GM19452 (cell line): Measurements from ENCODE around the gene ZNF683.
"Not testable (repeated sequence)": the region's sequence is repeated elsewhere in the genome, so short reads cannot be mapped to it uniquely, and the experiment has no call there.

Experiments
- ATAC-seq: cut with Tn5 transposase; IDR thresholded peaks from one replicate; pipeline ENCODE4 v1.9.1; 2021; ENCODE audit not compliant: unreplicated experiment

Gene ZNF683

DNA sequence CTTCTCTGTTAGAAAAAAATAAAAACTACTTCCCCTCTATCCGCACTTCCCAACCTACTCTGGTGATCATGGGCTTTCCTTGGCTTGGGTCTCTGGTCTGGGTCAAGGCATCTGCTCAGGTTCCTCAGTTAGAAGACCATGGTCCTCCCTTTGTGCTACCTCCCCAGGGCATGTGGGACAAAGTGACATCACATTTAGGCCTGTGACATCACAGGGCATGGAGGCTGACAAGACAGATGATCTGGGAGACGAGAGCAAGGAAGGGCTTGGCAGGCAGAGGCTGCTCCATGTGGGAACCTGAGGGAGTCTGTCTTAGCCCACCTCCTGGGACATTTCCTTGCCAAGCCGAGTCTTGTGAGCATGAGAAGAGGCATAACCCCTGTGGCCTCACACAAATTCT is at the start of gene ZNF683:
Gene ZNF683 (minus strand): TSS at position 140 of the 400 bp plus-strand sequence. CDS start 4,179 bp downstream, outside the sequence.
- ATAC-seq = not testable (repeated sequence)

DNA sequence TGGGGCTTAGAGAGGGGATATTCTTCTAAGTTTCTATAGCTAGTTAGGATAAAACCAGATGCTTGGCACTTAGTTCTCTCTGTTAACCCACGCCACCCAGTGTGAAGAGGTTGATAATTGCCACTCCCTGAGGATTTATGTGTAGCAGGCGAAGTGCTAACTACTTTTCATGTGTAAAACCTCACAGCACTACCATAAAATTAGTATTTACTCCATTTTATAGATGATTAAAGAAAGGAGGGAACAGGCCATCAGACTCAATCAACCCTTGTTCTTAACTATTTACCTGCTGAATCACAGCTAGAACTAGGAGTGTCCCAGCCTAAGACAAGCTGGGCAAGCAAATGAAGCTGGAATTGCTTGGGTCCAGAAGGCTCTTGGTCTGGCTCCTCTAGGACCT is 46.9 kb upstream of the ZNF683 start:
- no peak for ATAC-seq

DNA sequence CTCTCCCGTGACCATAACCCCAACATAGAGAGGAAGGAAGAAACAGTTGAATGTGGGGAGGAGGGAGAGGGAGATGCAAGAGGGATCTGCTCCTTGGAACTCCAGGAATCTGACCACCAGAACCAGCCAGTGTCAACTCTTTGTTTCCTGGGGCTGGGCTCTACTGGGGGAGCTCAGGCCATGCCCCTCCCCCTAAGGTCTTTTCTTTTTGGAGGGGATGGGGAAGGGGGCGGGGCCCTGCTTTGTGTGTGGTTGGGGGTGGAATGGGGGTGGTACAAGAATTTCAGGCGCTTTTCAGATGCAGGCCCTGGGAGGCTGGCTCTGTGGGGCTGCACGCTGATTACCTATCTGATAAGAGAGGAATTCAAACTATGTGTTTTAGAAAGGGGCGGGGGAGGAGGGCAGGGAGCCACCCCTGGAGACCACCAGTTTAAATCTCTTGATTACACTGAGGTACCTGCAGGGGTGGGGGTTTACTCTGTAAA is 46.4 kb upstream of the ZNF683 start:
- no peak for ATAC-seq

DNA sequence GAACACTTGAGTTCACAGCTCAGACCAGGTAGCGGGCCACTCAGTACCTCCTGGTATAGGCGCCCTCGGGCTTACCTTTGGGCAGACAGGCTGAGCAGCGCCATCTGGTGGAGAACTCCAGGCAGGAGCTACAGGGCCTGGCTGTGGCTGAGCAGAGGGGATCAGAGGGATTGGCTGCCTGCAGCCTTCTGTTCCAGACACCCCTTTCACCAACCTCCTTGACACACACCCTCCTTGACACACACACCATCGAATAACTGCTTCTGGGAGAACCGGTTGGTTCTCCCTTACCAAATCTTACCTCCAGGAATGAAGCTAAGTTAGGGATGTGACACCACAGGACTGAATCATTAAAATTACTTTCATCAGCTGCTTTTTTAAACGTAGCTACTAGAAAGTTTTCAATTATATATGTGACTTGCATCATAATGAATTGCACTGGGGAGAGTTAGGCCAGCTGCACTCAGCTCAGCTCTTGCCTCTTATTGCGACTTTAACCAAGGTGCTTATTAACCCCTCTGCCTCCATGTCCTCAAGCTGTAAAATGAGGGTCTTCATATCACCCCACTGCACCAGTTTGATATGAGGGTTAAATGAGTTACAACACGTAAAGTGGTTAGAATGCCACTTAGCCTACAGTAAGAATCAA is 44.7 kb upstream of the ZNF683 start:
- ATAC-seq = no peak

DNA sequence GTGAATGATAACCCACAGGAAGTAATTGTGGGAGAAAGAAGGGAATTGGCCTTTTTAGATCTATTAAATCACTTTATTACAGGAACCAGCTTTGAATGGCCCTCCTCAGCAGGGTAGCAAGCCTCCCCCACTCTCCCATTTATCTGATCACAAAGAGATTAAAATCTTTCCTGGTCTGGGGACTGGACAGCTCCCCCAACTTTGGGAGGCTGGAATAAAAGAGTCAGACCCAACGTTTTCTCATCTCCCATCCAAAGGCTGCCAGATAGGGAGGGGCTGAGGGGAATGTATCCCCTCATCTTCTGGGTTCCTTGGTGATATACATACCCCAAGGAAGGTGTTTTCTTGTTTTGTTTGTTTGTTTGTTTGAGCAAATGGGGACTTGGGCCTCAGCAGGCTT is 40.5 kb upstream of the ZNF683 start:
- ATAC-seq = no peak

DNA sequence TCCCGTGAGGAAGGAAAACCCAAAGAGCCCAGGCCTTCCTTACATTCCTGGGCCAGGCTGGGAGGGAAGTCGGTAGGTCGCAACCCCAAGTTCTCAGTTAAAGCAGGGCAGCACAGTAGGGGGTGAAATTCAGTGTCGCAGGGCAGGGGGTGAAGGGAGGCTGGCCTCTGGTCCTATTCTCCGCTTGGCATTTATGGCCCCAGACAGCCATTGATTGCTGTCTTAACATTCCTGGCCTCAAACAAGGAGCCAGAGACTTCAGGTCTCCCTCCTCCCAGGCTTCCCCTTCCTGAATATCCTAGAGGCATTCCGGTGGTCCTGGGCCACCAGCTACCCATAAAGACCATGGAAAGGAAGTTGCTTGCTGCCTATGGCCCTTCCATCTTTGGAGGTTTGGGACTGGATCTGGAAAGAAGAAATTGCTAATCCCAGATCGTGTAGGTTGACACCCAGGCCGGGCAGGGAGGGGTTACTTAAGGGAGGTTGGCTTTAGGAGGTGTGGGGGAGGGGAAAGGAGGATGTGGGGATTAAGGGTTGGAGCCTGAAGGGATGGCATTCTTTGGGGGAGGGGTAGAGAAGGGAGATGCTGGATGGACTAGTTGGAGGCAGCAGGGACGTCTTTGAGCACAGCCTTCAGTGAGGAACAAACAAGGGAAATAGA is 39.8 kb upstream of the ZNF683 start:
- no peak for ATAC-seq

DNA sequence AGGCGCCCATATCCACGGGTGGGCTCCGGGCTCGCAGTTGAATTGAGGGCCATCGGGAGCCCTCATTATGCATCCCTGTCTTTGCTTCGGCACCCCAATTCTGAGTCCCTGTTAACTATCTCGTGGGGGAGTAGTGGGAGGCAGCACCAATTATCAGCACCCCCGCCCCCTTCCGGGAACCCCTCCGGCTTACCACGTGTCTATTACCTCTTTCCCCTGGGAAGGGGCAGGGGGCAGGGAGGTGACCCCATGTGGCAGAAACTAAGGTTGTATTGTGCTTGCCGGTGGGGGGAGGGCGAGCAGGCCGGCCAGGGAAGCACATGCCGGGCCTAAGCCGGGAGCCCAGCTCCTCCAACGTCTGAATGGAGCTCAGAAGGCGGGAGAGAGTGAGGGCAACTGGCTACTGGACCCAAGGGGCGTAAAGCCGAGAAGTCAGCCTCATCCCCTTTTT is 39.1 kb upstream of the ZNF683 start:
- ATAC-seq = no peak

DNA sequence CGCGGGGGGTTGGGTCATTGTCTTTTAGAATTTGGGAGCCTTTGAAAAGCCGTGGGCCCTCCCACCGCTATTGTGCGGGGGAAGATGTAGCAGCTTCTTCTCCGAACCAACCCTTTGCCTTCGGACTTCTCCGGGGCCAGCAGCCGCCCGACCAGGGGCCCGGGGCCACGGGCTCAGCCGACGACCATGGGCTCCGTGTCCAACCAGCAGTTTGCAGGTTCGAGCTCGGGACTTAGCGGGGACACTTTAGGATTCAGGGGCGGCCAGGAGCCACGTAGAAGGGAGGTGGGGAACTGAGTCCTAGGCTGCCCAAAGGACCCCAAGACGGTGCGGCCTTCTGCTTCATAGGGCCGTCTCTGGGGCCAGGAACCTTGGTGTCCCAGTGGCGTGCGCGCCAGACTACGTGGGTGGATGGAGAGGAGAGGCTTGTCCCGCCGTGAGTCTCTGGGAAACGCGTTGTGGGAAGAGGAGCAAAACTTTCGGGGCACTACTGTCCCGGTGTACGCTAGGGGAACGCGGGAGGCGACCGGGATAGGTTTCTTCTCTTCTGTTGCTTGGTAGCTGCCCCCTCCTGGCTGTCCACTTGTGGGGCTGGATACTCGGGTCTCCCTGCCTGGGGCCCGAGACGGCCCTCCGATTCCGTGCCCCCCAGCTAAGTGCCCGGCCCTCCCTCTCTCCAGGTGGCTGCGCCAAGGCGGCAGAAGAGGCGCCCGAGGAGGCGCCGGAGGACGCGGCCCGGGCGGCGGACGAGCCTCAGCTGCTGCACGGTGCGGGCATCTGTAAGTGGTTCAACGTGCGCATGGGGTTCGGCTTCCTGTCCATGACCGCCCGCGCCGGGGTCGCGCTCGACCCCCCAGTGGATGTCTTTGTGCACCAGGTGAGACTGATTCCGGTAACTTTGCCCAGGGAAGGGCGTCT is 38.4 kb upstream of the ZNF683 start, which contains the start of gene LIN28A:
Gene LIN28A (plus strand): TSS at position 112 of the 918 bp plus-strand sequence. CDS start 75 bp downstream, at position 187.
- no peak for ATAC-seq

DNA sequence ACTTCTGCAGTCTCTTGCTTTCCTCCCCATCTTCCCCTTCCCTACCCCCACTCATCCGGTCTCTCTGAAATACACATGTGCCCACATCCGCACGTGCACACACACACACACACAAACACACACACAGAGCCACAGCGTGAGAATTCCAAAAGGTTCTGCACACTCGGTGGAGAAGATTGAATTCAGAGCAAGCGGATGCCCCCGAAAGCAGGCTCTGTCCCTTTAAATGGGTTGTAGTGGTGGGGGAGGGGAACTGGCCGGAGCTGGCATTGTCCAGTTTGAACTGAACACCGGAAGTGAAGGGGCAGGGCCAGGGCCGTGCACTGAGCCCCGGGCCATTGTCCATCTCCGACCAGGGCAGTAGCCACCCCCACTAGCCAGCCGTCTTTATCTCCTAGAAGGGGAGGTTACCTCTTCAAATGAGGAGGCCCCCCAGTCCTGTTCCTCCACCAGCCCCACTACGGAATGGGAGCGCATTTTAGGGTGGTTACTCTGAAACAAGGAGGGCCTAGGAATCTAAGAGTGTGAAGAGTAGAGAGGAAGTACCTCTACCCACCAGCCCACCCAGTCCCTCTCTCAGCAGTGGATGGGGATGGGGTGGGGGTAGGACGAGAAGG is 36.7 kb upstream of the ZNF683 start:
- ATAC-seq = no peak

DNA sequence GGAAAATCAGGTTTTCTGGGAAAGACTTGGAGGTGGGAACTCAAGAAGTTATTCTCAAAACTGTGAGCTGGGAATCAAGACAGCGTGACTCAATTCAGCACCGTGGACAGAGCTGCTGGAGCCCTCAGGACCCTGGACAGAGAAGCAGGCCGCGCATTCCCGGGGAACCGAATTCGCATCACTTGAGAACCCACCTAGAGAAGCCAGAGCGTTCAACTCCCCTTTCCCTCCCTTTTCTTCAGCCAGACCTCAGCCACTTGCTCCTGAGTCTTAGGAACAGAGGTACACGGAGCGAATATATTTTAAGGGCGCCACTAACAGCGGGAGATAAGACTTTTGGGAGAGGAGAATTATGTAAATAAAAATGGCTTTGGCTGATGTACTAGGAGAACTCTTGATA is 36.1 kb upstream of the ZNF683 start:
- no peak for ATAC-seq

DNA sequence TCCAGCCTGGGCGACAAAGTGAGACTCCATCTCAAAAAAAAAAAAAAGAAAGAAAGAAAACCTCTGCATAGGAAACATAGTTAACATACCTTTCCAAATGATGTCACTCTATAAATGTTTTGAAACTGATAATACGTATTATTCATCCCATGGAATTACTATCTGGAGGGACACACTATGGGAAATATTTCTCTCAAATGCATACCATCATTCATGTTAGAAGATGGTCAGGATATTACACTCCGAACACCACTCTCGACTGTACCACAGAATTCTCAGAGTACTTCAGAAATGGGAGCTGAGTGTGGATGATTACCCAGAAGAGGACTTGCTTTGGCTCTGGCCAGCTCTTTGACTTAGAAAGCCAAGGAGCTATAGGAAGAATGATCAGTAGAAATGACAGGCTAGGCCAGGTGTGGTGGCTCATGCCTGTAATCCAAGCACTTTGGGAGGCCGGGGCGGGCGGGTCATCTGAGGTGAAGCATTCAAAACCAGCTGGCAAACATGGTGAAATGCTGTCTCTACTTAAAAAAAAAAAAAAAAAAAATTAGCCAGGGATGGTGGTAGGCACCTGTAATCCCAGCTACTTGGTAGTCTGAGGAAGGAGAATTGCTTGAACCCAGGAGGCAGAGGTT is 32.8 kb upstream of the ZNF683 start:
- ATAC-seq = no peak

DNA sequence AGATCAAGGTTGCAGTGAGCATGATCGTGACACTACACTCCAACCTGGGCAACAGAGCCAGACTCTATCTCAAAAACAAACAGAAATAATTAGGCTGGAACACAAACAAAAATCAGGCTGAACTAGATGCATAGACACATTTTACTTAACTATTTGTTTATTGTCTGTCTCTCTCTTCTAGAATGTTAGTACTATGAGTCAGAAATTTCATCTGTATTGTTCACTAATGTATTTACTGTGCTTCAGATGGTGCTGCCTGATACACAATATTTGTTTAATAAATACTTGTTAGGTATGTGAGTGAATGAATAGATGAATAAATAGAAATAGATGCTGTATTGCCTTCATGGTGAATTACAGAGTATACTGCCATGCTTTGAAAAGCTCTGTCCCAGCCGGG is 32.1 kb upstream of the ZNF683 start:
- ATAC-seq = no peak

DNA sequence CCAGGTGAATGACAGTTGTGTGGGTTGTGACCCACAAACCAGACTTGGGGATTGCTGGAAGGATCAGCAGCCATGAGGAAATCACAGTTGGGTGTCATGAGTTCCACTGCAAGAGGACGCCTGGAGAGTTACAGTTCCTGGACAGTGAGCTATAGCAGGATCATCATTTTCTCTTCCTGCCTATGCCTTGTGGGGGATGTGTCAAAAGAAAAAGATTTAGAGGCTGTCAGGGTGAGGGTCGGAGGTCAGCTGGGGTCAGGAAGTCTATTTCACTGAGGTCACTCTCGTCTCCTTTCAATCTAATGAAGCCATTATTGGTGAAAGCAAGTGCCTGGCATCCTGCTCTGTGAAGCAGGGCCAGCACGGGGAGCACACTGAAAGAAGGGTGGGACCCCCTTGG is 31.1 kb upstream of the ZNF683 start:
- no peak for ATAC-seq

DNA sequence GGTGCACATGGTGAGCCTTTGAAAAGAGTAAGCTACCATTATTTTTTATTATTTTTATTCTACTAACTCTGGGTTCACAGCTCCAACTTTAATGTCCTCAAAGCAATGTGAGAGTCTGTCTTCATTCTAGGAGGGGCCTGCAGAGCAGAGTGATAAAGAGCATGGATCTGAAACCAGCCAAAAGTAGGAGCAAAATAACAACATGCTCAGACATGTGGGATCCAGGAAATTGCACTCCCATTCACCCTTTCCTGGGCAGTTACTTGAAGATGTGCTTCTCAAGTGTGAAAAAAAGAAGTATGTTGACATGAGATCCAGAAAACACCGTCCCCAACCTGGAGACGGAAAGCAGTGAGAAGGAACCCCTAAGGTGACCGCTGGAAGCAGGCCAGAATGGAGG is 29.3 kb upstream of the ZNF683 start:
- no peak for ATAC-seq

DNA sequence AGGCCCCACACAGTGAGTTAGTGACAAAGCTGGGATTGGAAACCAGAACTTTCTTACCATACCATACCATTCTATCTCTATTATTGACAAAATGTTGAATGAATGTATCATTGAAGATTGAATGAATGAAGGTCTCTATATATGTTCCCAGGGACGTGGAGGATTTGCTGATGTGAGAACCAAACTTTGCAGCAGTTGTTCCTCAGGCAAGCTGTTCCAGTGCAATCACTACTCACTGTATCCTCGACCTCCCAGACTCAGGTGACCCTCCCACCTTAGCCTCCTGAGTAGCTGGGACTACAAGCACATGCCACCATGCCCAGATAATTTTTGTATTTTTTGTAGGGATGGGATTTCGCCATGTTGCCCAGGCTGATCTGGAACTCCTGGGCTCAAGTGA is 26.5 kb upstream of the ZNF683 start:
- ATAC-seq = no peak

DNA sequence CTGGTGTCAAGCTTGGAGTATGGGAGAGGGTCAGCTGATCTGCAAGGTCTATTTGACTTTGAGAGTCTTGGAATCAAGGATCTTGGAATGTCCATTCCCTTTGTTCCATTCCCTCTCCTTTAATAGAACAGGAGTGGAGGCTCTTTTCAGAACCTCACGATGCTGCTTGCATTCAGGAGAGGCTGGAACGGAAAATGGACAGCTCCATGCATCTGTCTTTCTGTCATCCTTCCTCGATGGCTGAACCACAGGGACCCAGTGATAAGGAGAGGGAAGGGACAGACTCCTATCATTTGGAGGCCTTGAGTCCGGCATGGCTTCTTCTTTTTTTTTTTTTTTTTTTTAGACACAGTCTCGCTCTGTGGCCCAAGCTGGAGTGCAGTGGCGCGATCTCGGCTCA is 23.2 kb upstream of the ZNF683 start:
- ATAC-seq = no peak

DNA sequence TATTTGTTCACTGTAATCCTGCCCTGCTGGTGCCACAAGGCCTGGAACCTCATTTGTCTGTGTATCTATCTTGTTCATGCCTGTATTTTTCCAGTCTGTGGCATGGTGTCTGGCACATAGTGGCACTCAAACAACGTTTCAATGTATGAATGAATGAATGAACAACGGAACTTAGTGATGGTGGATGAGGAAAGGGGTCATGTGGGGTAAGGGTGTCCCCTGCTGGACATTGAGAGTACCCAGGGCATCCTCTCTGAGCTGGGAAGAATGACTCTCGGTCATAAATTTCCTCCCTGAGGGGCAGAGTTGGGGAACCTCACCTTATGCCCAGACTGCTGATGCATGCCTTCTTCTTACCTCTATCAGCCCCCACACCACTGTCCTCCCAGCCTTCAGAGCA is 18.9 kb upstream of the ZNF683 start:
- ATAC-seq = no peak

DNA sequence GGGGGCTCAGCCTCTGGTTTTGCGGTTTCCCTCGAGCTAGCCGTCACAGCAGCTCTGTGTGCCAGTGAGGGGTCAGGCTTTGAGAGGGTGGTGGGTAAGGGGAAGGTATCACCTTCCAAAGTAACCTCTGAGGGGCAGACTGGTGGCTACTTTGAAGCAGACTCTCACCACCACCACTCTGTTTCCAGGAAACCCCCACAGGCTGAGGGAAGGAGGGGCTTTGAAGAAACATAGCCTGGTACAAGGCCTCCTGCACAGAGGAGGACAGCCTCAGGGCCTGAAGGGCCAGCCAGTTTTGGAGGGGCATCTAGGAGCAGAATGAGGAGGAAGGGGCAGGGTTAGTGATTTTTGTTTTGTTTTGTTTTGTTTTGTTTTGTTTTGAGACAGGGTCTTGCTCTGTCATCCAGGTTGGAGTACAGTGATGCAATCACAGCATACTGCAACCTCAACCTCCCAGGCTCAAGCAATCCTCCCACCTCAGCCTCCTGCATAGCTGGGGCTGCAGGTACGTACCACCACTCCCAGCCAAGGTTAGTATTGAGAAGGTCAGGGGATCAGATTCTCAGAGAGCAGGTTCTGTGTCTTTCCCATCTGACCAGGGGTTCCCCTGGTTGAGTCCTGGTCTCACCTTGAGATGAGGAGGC is 17.2 kb upstream of the ZNF683 start:
- ATAC-seq = no peak

DNA sequence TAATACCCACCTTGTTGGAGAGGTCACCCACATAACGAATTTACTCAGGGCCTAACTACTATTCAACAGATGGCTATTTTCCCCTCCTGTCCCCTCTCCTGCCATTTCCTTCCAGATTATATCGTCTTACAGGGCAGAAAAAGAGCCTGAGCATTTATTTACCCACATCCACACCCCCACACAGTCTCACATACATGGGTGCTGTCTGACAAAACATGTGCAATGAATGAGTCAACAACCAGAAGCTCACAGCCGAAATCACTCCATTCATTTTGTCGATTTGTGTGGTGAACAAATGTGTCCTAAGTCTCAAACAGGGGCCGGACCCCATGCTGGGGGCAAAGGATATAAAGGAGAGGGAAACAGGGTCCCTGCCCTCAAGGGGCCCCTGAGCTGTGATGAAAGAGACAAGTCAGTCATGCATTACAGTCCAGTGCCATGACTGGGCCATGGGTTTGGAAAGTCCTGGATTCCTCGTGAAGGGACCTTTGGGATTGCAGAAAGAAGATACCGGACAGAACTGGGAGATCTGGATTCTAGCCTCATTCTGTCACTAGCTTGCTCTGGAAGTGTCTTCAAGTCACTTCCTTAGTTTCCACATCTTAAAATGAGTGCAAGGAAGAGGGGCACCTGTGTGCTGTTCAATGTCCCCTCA is 16.4 kb upstream of the ZNF683 start:
- no peak for ATAC-seq

DNA sequence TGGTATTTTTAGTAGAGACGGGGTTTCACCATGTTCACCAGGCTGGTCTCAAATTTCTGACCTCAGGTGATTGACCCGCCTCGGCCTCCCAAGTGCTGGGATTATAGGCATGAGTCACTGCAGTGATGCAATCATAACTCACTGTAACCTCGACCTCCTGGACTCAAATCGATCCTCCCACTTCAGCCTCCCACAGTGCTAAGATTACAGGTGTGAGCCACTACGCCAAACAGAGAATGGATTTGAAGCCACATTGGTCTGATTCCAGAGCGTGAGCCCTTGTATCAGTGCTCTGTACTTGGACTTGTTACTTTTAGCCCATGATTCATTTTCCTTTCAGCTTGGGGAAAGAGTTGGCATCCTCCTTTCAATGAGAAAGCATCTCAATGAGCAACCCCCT is 14.9 kb upstream of the ZNF683 start:
- no peak for ATAC-seq
